ENCODE measurements around the gene INPP5A. TPM values are rescaled to one million over a fixed set of nuclear protein-coding genes. Genes with fewer than 3 reads are reported as not detected.

Gene INPP5A
- total RNA-seq, 6 experiments from 2014 or later, result 58.9 to 64.6 (median 63.8) TPM

DNA sequence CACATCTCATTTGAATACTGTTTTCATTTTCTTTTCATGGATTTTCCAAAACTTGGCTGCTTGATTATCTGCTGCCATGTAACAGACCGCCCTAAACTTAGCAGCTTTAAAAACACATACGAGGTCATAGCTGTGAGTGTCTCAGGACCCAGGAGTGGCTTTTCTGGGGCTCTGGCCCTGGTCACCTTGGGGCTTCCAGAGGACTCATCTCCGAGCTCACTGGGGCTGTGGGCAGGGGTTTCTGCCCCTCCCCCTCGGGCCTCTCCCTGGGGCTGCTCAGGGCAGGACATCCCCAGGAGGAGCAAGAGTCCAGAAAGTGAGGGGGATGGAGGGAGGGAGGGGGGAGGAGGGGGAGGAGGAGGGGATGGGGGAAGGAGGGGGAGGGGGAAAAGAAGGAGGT lies 171.3 kb downstream of the INPP5A start:
- DNase-seq, result no peak
- H3K4me1 Mint-ChIP-seq (ENCODE audit: low read depth), result no peaks in the 10 kb centered on the region
- H3K27ac Mint-ChIP-seq, result no peak overlapping the region
- no peak overlapping the region for H3K4me3 Mint-ChIP-seq
- H3K27me3 Mint-ChIP-seq (ENCODE audit: insufficient read depth), result peaks cover 10% of the 10 kb centered on the region
- H3K36me3 Mint-ChIP-seq (ENCODE audit: low read depth), result peaks cover 46% of the 10 kb centered on the region
- H3K9me3 Mint-ChIP-seq, result peaks cover 14% of the 10 kb centered on the region
- TF ChIP-seq, protein P1, sequence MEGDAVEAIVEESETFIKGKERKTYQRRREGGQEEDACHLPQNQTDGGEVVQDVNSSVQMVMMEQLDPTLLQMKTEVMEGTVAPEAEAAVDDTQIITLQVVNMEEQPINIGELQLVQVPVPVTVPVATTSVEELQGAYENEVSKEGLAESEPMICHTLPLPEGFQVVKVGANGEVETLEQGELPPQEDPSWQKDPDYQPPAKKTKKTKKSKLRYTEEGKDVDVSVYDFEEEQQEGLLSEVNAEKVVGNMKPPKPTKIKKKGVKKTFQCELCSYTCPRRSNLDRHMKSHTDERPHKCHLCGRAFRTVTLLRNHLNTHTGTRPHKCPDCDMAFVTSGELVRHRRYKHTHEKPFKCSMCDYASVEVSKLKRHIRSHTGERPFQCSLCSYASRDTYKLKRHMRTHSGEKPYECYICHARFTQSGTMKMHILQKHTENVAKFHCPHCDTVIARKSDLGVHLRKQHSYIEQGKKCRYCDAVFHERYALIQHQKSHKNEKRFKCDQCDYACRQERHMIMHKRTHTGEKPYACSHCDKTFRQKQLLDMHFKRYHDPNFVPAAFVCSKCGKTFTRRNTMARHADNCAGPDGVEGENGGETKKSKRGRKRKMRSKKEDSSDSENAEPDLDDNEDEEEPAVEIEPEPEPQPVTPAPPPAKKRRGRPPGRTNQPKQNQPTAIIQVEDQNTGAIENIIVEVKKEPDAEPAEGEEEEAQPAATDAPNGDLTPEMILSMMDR (IDR thresholded peaks at IDR 0.05), result no peak

DNA sequence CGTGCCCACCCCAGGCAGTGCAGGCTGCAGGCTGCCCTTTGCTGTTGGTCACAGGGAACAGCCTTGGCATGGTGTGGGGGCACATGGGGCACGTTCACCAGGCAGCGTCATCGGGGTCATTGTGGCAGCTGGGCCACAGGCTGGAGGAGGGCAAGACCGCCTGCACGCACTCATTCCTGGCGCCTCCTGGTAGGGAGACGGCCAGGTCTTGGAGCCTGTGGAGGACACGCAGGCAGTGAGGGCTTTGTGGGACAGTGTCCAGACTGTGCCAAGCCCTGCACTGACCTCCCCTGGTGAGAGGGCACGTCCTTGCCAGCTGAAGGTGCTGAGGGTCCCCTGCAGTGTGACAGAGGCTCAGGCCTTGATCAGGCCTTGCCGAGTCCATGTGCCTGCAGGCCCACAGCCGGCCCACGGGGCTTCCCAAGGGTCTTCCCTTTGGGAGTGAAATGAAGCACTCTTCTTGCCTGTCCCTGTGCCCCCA lies 171.9 kb downstream of the INPP5A start:
- Mint-ChIP-seq H3K9me3 (peaks cover 14% of the 10 kb centered on the region), H3K4me3 (no peak overlapping the region), H3K4me1 (ENCODE audit: low read depth) (no peaks in the 10 kb centered on the region), H3K27me3 (ENCODE audit: insufficient read depth) (peaks cover 10% of the 10 kb centered on the region), H3K36me3 (ENCODE audit: low read depth) (peaks cover 46% of the 10 kb centered on the region), H3K27ac (no peak overlapping the region)
- TF ChIP-seq, protein P1 (IDR thresholded peaks at IDR 0.05), result no peak
- no peak for DNase-seq

DNA sequence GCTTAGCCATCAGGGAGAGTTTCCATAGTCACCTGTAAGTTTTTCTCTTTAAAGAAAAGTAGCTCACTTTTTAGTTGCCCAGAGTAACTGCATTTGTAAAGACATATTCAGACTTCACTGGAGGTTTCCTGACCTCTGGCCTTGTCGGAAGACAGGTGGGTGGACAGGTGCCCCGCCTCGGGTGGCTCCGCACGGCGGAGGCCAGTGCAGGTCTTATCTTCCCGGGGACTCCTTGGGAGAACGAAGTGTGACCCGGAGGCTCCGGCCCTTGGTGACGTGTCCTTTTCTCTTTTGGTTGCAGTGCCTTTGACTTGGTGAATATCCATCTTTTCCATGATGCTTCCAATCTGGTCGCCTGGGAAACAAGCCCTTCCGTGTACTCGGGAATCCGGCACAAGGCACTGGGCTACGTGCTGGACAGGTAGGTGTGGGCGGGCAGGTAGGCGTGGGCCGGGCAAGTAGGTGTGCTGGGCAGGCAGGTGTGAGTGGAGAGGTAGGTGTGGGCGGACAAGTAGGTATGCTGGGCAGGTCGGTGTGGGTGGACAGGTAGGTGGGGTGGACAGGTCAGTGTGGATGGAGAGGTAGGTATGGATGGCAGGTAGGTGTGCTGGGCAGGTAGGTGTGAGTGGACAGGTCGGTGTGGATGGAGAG lies 172.6 kb downstream of the INPP5A start:
- Mint-ChIP-seq H3K9me3 (peaks cover 14% of the 10 kb centered on the region), H3K4me1 (ENCODE audit: low read depth) (no peaks in the 10 kb centered on the region), H3K4me3 (no peak overlapping the region), H3K27me3 (ENCODE audit: insufficient read depth) (peaks cover 10% of the 10 kb centered on the region), H3K36me3 (ENCODE audit: low read depth) (peaks cover 45% of the 10 kb centered on the region), H3K27ac (no peak overlapping the region)
- no peak for DNase-seq
- TF ChIP-seq, protein P1 (IDR thresholded peaks at IDR 0.05), result no peak

DNA sequence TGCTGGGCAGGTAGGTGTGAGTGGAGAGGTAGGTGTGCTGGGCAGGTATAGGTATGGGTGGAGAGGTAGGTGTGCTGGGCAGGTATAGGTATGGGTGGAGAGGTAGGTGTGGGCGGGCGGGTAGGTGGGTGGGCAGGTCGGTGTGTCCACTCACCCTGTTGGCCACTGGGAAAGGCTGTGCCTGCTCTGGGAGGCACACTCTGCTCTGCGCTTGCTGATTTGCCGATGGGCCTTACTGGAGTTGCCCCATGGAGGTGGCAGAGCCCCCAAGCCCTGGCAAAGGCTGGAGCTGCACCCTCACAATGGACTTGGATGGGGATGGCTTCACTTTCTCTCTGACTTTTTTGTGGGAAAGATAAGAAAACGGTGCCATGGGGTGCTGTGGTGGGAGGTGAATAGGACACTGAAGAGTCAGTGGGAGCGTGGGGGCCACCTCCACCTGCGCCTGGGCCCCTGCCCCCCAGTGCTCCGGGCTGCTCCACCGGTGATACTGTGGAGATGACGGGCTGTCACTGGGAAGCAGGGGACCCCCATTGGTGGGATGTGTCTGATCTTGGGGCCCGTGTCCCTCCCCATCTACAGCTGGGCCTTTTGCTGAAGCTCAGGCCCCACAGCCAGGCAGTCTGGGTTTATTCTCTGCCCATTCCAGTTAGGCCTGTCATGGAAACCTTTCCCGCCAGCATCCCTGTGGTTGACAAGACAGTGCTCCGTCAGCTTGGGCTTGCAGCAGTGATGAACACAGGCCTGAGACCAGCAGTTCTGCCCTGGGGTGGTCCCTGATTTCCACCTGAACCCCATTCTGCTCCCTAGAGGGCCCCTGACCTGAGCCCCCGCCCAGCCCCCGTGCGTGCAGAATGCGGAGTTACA lies 173.4 kb downstream of the INPP5A start:
- Mint-ChIP-seq H3K9me3 (peaks cover 6% of the 10 kb centered on the region), H3K36me3 (ENCODE audit: low read depth) (peaks cover 41% of the 10 kb centered on the region), H3K27ac (no peak overlapping the region), H3K4me3 (no peak overlapping the region), H3K4me1 (ENCODE audit: low read depth) (no peaks in the 10 kb centered on the region), H3K27me3 (ENCODE audit: insufficient read depth) (peaks cover 8% of the 10 kb centered on the region)
- TF ChIP-seq, protein P1 (IDR thresholded peaks at IDR 0.05), result no peak
- no peak for DNase-seq

DNA sequence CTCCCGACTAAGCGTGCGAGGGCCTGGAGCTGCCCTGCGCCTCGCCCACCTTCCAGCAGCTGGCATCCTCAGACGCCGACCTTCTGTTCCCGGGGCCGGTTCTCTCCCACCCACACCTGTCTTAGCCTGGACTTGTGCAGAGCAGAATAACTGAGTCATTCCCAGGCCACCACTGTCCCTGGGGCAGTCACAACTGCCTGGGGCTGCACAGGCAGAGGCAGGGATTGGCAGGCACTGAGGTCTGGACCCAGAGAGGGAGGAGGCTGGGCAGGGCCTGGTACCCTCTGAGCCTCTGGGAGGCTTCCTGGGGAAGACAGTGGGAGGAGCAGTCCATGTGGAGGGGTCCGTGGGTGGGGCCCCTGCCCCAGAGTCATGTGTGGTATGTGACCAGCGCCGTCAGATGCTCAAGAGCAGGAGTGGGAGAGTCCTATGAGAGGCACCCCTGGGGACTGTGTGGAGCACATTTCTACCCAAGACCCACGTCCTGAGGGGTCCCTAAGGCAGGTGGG lies 174.1 kb downstream of the INPP5A start:
- H3K27ac Mint-ChIP-seq, result no peak overlapping the region
- H3K4me1 Mint-ChIP-seq (ENCODE audit: low read depth), result no peaks in the 10 kb centered on the region
- DNase-seq, result no peak
- no peak overlapping the region for H3K4me3 Mint-ChIP-seq
- H3K36me3 Mint-ChIP-seq (ENCODE audit: low read depth), result peaks cover 42% of the 10 kb centered on the region
- TF ChIP-seq, protein P1 (IDR thresholded peaks at IDR 0.05), result no peak
- peaks cover 4% of the 10 kb centered on the region; the same call in 1 of the 2 replicates for H3K9me3 Mint-ChIP-seq
- H3K27me3 Mint-ChIP-seq (ENCODE audit: insufficient read depth), result peaks cover 9% of the 10 kb centered on the region
